OCI-LY1 (cell line): ENCODE data around the gene YKT6.
A peak's percentile ranks its signal among the peaks of the same experiment; 100 is the strongest.

Experiments
- CTCF ChIP-seq: fragments of 200-600 bp; sonication (generic), shearing (Covaris generic); IDR thresholded peaks from 2 replicates; pipeline ENCODE4 v1.5.1; 2017; ENCODE audit warnings: mild to moderate bottlenecking, antibody characterized with exemption, low read length, moderate library complexity, mixed read lengths
- EZH2 ChIP-seq: fragments of 200-600 bp; sonication (generic), shearing (Covaris generic); IDR thresholded peaks from 2 replicates; pipeline ENCODE4 v1.8.0; 2017; ENCODE audit warnings: borderline replicate concordance, mixed run types, mild to moderate bottlenecking, antibody characterized with exemption, low read length, moderate library complexity, mixed read lengths

- TF ChIP-seq CTCF (peak; percentile 91), EZH2 (no peak)
Observed at GRCh38 chr7:44196450-44196872, 4.3 kb upstream of the YKT6 start.
